K562 (cell line): ENCODE measurements around the gene R3HDM2. TPM values are rescaled to one million over a fixed set of nuclear protein-coding genes. Genes with fewer than 3 reads are reported as not detected.

ENCODE experiments used
- CREB1 ChIP-seq, 2 experiments: sonication (generic) in 1 of 2; formaldehyde crosslinking in 1 of 2; IDR thresholded peaks; 2 replicates each; pipeline versions ENCODE4 v1.6.1 to v1.8.0; 2012 to 2022; ENCODE audit warnings: inconsistent platforms in 1 of 2, mild to moderate bottlenecking in 1 of 2, missing genetic modification reagents in 1 of 2, moderate library complexity in 1 of 2
- MTA1 ChIP-seq: fragments of 450-650 bp; IDR thresholded peaks from 2 replicates; pipeline ENCODE4 v1.6.1; 2017; ENCODE audit warnings: borderline replicate concordance
- ZNF121 ChIP-seq: sonication (generic); formaldehyde crosslinking; conservative IDR thresholded peaks from 2 replicates; pipeline ENCODE4 v1.8.0; 2022; ENCODE audit warnings: missing genetic modification reagents
- polyA plus RNA-seq, 8 experiments: library from polyadenylated mRNA; depleted of rRNA in 4 of 8; stranded (reverse) in 5 of 8; unstranded in 3 of 8; fragments of >200 nt; fragmentation: Nextera tagmentation in 2 of 8; fragmentation: Illumina TruSeq in 1 of 8; extraction: Ambion mirVana in 2 of 8; extraction: Trizol in 1 of 8; gene quantifications; 2 replicates each; pipeline versions ENCODE4 v1.2.1 to v1.2.3, GENCODE V29; 2011 to 2014; ENCODE audit warnings: inconsistent platforms in 1 of 8, missing spikeins in 1 of 8
- total RNA-seq, 7 experiments: library from RNA; depleted of rRNA in 6 of 7; stranded (reverse); fragments of >200 nt in 6 of 7; fragmentation: Illumina TruSeq in 2 of 7; extraction: Trizol in 2 of 7; gene quantifications; 2 replicates each; pipeline versions ENCODE4 v1.2.1 to v1.2.3, GENCODE V29; 2011 to 2021; ENCODE audit warnings: low replicate concordance in 1 of 7
- TF ChIP-seq, protein P1 (sequence below): fragments of 200-600 bp; sonication (generic); IDR thresholded peaks from one replicate; pipeline ENCODE4 v1.6.1; 2012; ENCODE audit warnings: mild to moderate bottlenecking, low read depth, low read length, inconsistent platforms
- TF ChIP-seq, protein P2 (sequence below): fragments of 450-650 bp; IDR thresholded peaks from 2 replicates; pipeline ENCODE4 v1.6.1; 2016; ENCODE audit warnings: mild to moderate bottlenecking, moderate library complexity

R3HDM2 gene
- total and polyA plus RNA-seq, 9 of the 15 experiments (the other 6 are each of a cell fraction or from before 2014, with no cell fraction given), result 3.3 to 18.8 (median 9.0) TPM

DNA sequence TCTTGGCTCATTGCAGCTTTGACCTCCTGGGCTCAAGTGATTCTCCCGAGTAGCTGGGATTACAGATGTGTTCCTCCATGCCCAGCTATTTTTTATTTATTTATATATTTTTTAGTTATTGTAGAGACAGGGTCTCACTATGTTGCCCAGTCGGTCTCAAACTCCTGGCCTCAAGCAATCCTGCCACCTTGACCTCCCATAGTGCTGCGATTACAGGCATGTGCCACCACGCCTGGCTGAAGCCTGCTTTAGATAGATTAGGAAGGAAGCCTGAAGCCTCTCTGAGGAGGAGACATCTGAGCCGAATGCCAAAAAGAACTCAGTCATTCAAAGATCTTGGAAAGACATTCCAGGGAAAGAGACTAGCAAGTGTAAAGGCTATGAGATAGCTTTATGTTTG is 13.9 kb upstream of the R3HDM2 start (continued):
- TF ChIP-seq, protein P1, sequence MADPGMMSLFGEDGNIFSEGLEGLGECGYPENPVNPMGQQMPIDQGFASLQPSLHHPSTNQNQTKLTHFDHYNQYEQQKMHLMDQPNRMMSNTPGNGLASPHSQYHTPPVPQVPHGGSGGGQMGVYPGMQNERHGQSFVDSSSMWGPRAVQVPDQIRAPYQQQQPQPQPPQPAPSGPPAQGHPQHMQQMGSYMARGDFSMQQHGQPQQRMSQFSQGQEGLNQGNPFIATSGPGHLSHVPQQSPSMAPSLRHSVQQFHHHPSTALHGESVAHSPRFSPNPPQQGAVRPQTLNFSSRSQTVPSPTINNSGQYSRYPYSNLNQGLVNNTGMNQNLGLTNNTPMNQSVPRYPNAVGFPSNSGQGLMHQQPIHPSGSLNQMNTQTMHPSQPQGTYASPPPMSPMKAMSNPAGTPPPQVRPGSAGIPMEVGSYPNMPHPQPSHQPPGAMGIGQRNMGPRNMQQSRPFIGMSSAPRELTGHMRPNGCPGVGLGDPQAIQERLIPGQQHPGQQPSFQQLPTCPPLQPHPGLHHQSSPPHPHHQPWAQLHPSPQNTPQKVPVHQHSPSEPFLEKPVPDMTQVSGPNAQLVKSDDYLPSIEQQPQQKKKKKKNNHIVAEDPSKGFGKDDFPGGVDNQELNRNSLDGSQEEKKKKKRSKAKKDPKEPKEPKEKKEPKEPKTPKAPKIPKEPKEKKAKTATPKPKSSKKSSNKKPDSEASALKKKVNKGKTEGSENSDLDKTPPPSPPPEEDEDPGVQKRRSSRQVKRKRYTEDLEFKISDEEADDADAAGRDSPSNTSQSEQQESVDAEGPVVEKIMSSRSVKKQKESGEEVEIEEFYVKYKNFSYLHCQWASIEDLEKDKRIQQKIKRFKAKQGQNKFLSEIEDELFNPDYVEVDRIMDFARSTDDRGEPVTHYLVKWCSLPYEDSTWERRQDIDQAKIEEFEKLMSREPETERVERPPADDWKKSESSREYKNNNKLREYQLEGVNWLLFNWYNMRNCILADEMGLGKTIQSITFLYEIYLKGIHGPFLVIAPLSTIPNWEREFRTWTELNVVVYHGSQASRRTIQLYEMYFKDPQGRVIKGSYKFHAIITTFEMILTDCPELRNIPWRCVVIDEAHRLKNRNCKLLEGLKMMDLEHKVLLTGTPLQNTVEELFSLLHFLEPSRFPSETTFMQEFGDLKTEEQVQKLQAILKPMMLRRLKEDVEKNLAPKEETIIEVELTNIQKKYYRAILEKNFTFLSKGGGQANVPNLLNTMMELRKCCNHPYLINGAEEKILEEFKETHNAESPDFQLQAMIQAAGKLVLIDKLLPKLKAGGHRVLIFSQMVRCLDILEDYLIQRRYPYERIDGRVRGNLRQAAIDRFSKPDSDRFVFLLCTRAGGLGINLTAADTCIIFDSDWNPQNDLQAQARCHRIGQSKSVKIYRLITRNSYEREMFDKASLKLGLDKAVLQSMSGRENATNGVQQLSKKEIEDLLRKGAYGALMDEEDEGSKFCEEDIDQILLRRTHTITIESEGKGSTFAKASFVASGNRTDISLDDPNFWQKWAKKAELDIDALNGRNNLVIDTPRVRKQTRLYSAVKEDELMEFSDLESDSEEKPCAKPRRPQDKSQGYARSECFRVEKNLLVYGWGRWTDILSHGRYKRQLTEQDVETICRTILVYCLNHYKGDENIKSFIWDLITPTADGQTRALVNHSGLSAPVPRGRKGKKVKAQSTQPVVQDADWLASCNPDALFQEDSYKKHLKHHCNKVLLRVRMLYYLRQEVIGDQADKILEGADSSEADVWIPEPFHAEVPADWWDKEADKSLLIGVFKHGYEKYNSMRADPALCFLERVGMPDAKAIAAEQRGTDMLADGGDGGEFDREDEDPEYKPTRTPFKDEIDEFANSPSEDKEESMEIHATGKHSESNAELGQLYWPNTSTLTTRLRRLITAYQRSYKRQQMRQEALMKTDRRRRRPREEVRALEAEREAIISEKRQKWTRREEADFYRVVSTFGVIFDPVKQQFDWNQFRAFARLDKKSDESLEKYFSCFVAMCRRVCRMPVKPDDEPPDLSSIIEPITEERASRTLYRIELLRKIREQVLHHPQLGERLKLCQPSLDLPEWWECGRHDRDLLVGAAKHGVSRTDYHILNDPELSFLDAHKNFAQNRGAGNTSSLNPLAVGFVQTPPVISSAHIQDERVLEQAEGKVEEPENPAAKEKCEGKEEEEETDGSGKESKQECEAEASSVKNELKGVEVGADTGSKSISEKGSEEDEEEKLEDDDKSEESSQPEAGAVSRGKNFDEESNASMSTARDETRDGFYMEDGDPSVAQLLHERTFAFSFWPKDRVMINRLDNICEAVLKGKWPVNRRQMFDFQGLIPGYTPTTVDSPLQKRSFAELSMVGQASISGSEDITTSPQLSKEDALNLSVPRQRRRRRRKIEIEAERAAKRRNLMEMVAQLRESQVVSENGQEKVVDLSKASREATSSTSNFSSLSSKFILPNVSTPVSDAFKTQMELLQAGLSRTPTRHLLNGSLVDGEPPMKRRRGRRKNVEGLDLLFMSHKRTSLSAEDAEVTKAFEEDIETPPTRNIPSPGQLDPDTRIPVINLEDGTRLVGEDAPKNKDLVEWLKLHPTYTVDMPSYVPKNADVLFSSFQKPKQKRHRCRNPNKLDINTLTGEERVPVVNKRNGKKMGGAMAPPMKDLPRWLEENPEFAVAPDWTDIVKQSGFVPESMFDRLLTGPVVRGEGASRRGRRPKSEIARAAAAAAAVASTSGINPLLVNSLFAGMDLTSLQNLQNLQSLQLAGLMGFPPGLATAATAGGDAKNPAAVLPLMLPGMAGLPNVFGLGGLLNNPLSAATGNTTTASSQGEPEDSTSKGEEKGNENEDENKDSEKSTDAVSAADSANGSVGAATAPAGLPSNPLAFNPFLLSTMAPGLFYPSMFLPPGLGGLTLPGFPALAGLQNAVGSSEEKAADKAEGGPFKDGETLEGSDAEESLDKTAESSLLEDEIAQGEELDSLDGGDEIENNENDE, result no peak
- TF ChIP-seq, protein P2, sequence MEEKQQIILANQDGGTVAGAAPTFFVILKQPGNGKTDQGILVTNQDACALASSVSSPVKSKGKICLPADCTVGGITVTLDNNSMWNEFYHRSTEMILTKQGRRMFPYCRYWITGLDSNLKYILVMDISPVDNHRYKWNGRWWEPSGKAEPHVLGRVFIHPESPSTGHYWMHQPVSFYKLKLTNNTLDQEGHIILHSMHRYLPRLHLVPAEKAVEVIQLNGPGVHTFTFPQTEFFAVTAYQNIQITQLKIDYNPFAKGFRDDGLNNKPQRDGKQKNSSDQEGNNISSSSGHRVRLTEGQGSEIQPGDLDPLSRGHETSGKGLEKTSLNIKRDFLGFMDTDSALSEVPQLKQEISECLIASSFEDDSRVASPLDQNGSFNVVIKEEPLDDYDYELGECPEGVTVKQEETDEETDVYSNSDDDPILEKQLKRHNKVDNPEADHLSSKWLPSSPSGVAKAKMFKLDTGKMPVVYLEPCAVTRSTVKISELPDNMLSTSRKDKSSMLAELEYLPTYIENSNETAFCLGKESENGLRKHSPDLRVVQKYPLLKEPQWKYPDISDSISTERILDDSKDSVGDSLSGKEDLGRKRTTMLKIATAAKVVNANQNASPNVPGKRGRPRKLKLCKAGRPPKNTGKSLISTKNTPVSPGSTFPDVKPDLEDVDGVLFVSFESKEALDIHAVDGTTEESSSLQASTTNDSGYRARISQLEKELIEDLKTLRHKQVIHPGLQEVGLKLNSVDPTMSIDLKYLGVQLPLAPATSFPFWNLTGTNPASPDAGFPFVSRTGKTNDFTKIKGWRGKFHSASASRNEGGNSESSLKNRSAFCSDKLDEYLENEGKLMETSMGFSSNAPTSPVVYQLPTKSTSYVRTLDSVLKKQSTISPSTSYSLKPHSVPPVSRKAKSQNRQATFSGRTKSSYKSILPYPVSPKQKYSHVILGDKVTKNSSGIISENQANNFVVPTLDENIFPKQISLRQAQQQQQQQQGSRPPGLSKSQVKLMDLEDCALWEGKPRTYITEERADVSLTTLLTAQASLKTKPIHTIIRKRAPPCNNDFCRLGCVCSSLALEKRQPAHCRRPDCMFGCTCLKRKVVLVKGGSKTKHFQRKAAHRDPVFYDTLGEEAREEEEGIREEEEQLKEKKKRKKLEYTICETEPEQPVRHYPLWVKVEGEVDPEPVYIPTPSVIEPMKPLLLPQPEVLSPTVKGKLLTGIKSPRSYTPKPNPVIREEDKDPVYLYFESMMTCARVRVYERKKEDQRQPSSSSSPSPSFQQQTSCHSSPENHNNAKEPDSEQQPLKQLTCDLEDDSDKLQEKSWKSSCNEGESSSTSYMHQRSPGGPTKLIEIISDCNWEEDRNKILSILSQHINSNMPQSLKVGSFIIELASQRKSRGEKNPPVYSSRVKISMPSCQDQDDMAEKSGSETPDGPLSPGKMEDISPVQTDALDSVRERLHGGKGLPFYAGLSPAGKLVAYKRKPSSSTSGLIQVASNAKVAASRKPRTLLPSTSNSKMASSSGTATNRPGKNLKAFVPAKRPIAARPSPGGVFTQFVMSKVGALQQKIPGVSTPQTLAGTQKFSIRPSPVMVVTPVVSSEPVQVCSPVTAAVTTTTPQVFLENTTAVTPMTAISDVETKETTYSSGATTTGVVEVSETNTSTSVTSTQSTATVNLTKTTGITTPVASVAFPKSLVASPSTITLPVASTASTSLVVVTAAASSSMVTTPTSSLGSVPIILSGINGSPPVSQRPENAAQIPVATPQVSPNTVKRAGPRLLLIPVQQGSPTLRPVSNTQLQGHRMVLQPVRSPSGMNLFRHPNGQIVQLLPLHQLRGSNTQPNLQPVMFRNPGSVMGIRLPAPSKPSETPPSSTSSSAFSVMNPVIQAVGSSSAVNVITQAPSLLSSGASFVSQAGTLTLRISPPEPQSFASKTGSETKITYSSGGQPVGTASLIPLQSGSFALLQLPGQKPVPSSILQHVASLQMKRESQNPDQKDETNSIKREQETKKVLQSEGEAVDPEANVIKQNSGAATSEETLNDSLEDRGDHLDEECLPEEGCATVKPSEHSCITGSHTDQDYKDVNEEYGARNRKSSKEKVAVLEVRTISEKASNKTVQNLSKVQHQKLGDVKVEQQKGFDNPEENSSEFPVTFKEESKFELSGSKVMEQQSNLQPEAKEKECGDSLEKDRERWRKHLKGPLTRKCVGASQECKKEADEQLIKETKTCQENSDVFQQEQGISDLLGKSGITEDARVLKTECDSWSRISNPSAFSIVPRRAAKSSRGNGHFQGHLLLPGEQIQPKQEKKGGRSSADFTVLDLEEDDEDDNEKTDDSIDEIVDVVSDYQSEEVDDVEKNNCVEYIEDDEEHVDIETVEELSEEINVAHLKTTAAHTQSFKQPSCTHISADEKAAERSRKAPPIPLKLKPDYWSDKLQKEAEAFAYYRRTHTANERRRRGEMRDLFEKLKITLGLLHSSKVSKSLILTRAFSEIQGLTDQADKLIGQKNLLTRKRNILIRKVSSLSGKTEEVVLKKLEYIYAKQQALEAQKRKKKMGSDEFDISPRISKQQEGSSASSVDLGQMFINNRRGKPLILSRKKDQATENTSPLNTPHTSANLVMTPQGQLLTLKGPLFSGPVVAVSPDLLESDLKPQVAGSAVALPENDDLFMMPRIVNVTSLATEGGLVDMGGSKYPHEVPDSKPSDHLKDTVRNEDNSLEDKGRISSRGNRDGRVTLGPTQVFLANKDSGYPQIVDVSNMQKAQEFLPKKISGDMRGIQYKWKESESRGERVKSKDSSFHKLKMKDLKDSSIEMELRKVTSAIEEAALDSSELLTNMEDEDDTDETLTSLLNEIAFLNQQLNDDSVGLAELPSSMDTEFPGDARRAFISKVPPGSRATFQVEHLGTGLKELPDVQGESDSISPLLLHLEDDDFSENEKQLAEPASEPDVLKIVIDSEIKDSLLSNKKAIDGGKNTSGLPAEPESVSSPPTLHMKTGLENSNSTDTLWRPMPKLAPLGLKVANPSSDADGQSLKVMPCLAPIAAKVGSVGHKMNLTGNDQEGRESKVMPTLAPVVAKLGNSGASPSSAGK, result peak; percentile 42; the same call in 1 of the 2 replicates
- TF ChIP-seq CREB1 (IDR thresholded peaks at IDR 0.05), result no peak
- no peak for TF ChIP-seq CREB1 (CRISPR knock-in tag; IDR thresholded peaks at IDR 0.05)
- no peak for TF ChIP-seq MTA1
- peak; percentile 66 for TF ChIP-seq ZNF121
